Ishikawa (cell line): Measurements from ENCODE around the gene HSF5.

Experiments used
- CEBPB ChIP-seq: IDR thresholded peaks from 2 replicates; pipeline ENCODE4 v1.6.1; 2012
- CREB1 ChIP-seq: IDR thresholded peaks from 2 replicates; pipeline ENCODE4 v1.6.1; 2012; ENCODE audit warnings: low read depth
- EGR1 ChIP-seq: IDR thresholded peaks from 2 replicates; pipeline ENCODE4 v1.6.1; 2012
- EP300 ChIP-seq: IDR thresholded peaks from 2 replicates; pipeline ENCODE4 v1.6.1; 2012; ENCODE audit warnings: borderline replicate concordance
- FOXM1 ChIP-seq: IDR thresholded peaks from 2 replicates; pipeline ENCODE4 v1.6.1; 2012; ENCODE audit warnings: low read depth, borderline replicate concordance
- MAX ChIP-seq: IDR thresholded peaks from 2 replicates; pipeline ENCODE4 v1.6.1; 2012
- NFIC ChIP-seq: IDR thresholded peaks from 2 replicates; pipeline ENCODE4 v1.6.1; 2012
- RAD21 ChIP-seq: IDR thresholded peaks from 2 replicates; pipeline ENCODE4 v1.6.1; 2012; ENCODE audit warnings: low read depth
- TAF1 ChIP-seq: IDR thresholded peaks from 2 replicates; pipeline ENCODE4 v1.6.1; 2012; ENCODE audit warnings: low read depth, mild to moderate bottlenecking
- TCF12 ChIP-seq: IDR thresholded peaks from 2 replicates; pipeline ENCODE4 v1.6.1; 2012; ENCODE audit warnings: low read depth
- TEAD4 ChIP-seq: IDR thresholded peaks from 2 replicates; pipeline ENCODE4 v1.6.1; 2012
- USF1 ChIP-seq: IDR thresholded peaks from 2 replicates; pipeline ENCODE4 v1.6.1; 2012
- YY1 ChIP-seq: IDR thresholded peaks from 2 replicates; pipeline ENCODE4 v1.6.1; 2012; ENCODE audit warnings: low read depth
- ZBTB7A ChIP-seq: IDR thresholded peaks from 2 replicates; pipeline ENCODE4 v1.6.1; 2012; ENCODE audit warnings: low read depth
- TF ChIP-seq, protein P1 (sequence below): IDR thresholded peaks from 2 replicates; pipeline ENCODE4 v1.6.1; 2012; ENCODE audit warnings: low read depth, mild to moderate bottlenecking

The HSF5 gene, protein sequence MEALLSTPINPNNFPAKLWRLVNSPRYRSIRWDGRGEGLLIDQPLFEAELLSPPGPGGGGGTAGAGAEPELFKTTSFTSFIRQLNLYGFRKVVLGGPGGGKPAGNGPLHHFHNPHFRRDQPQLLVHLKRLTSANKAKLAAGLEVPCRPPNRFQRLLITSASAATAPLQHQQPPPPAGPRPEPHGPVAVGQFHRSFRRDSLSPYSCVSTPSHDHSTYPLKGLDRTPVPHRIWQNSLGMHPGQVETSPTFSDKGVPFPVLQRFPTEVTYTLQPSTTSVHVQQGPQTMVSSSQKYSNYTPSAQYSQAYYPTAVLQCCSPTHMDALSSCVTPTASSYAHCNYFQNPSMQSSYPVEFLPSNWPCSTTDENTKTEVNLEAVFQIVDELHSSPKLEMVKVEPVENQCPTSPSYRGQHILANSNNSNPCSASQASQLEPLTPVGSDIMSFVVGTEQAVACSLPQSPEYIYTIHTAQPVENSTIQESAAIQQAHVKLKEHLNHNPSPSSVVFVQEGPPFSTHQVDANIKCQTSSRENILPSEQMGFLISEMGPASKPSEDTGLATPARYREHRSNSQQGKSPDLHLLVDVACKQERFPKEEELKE

GRCh38 chr17:58487589-58488427, at the start of gene HSF5:
Gene HSF5, minus strand, starts transcription at chr17:58488408. Its CDS starts 134 bp downstream, at chr17:58488274.
- TF ChIP-seq MAX = no peak
- TF ChIP-seq YY1 = no peak
- no peak for TF ChIP-seq FOXM1
- no peak for TF ChIP-seq EP300
- TF ChIP-seq, protein P1, sequence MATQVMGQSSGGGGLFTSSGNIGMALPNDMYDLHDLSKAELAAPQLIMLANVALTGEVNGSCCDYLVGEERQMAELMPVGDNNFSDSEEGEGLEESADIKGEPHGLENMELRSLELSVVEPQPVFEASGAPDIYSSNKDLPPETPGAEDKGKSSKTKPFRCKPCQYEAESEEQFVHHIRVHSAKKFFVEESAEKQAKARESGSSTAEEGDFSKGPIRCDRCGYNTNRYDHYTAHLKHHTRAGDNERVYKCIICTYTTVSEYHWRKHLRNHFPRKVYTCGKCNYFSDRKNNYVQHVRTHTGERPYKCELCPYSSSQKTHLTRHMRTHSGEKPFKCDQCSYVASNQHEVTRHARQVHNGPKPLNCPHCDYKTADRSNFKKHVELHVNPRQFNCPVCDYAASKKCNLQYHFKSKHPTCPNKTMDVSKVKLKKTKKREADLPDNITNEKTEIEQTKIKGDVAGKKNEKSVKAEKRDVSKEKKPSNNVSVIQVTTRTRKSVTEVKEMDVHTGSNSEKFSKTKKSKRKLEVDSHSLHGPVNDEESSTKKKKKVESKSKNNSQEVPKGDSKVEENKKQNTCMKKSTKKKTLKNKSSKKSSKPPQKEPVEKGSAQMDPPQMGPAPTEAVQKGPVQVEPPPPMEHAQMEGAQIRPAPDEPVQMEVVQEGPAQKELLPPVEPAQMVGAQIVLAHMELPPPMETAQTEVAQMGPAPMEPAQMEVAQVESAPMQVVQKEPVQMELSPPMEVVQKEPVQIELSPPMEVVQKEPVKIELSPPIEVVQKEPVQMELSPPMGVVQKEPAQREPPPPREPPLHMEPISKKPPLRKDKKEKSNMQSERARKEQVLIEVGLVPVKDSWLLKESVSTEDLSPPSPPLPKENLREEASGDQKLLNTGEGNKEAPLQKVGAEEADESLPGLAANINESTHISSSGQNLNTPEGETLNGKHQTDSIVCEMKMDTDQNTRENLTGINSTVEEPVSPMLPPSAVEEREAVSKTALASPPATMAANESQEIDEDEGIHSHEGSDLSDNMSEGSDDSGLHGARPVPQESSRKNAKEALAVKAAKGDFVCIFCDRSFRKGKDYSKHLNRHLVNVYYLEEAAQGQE = no peak
- no peak for TF ChIP-seq USF1
- no peak for TF ChIP-seq RAD21
- no peak for TF ChIP-seq CREB1
- no peak for TF ChIP-seq EGR1
- no peak for TF ChIP-seq CEBPB
- no peak for TF ChIP-seq TCF12
- TF ChIP-seq ZBTB7A = no peak
- TF ChIP-seq TEAD4 = no peak

DNA sequence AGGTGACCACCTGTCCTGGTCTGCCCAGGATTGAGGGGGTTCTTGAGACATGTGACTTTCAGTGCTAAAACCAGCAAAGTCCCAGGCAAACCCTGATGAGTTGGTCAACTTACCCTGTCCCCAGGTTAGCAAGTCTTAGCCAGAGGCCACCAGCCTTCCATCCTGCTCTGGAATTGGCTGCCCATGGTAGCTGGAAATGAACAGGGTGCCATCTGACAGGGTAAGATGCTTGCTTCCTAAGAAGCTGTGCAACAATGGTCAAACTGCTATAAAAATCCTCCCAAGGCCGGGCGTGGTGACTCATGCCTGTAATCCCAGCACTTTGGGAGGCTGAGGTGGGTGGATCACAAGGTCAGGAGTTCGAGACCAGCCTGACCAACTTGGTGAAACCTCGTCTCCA, 49.1 kb upstream of the HSF5 start:
- TF ChIP-seq FOXM1 (no peak), RAD21 (no peak), MAX (no peak), EP300 (no peak), CEBPB (no peak), USF1 (no peak), NFIC (no peak), CREB1 (no peak), TEAD4 (no peak), TAF1 (no peak)
- TF ChIP-seq, protein P1 = no peak

DNA sequence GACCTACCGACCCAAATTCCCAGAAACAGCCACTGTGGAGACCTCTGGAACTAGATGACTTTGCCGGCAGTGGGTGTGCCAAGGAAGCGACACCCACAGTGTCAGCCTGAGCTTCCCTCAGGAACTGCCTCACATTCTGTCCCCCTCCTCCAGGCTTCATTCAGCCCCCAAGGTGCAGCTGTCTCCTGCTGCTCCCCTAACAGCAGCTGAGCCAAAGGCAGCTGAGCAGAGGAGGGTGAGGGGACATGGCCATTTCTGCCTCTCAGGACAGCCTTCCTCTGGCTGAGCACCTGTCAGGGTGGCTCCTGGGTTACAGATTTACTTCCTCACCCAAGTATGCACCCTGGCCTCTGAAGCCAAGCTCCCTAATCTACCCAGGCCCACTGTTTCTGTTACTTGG, 48.3 kb upstream of the HSF5 start:
- TF ChIP-seq EGR1 (no peak), EP300 (no peak), FOXM1 (no peak), TEAD4 (no peak), NFIC (no peak), CREB1 (no peak), TAF1 (no peak), CEBPB (no peak), ZBTB7A (no peak), RAD21 (no peak), MAX (no peak), TCF12 (no peak), USF1 (no peak), YY1 (no peak)
- TF ChIP-seq, protein P1 = no peak
